Osteoblast (primary cell): Measurements from ENCODE around the gene MYO3B. TPM values are rescaled to one million over a fixed set of nuclear protein-coding genes. Genes with fewer than 3 reads are reported as not detected.

Experiments used
- DNase-seq: peaks from one replicate; pipeline ENCODE4 v3.0.0; 2011; ENCODE audit warnings: low spot score, mixed read lengths; ENCODE audit not compliant: insufficient read length; ENCODE audit errors: missing footprints
- H2AFZ ChIP-seq: 2 replicates; pipeline ENCODE4 v1.6.0; 2011; ENCODE audit warnings: mild to moderate bottlenecking, low read length
- H3K27ac ChIP-seq: 2 replicates; pipeline ENCODE4 v1.5.1; 2011; ENCODE audit warnings: mild to moderate bottlenecking, low read depth, low read length, moderate library complexity
- H3K27me3 ChIP-seq: 2 replicates; pipeline ENCODE4 v1.6.0; 2012; ENCODE audit warnings: mild to moderate bottlenecking, control low read depth, inconsistent platforms, low read length, moderate library complexity; ENCODE audit not compliant: insufficient read depth
- H3K36me3 ChIP-seq: 2 replicates; pipeline ENCODE4 v1.5.1; 2011; ENCODE audit warnings: mild to moderate bottlenecking, low read length, control low read depth, moderate library complexity; ENCODE audit not compliant: insufficient read depth
- H3K4me1 ChIP-seq: 2 replicates; pipeline ENCODE4 v1.5.1; 2011; ENCODE audit warnings: mild to moderate bottlenecking, low read length, control low read depth, moderate library complexity; ENCODE audit not compliant: insufficient read depth
- H3K4me2 ChIP-seq: 2 replicates; pipeline ENCODE4 v1.6.0; 2011; ENCODE audit warnings: mild to moderate bottlenecking, low read length; ENCODE audit not compliant: insufficient read depth
- H3K4me3 ChIP-seq: fragments of 200-600 bp; sonication (generic); 3 replicates; pipeline ENCODE4 v1.5.1; 2012; ENCODE audit warnings: mild to moderate bottlenecking, low read length, inconsistent platforms; ENCODE audit not compliant: insufficient read depth
- H3K79me2 ChIP-seq: 2 replicates; pipeline ENCODE4 v1.6.0; 2012; ENCODE audit warnings: mild to moderate bottlenecking, low read length, control low read depth, inconsistent platforms; ENCODE audit not compliant: insufficient read depth
- H3K9me3 ChIP-seq: 2 replicates; pipeline ENCODE4 v1.5.1; 2011; ENCODE audit warnings: low read depth, low read length, control low read depth
- H4K20me1 ChIP-seq: 2 replicates; pipeline ENCODE4 v1.6.0; 2012; ENCODE audit warnings: mild to moderate bottlenecking, low read length, control low read depth; ENCODE audit not compliant: insufficient read depth
- total RNA-seq: library from RNA; depleted of rRNA; stranded (reverse); fragments of >200 nt; gene quantifications from 2 replicates; pipeline ENCODE4 v1.2.3, GENCODE V29; 2012
- TF ChIP-seq, protein P1 (sequence below): IDR thresholded peaks from 2 replicates; pipeline ENCODE4 v1.5.1; 2011; ENCODE audit warnings: mild to moderate bottlenecking, low read depth, low read length, moderate library complexity; ENCODE audit errors: extremely low read depth

Gene MYO3B
- total RNA-seq, 1 donor, result 0.36 TPM

DNA sequence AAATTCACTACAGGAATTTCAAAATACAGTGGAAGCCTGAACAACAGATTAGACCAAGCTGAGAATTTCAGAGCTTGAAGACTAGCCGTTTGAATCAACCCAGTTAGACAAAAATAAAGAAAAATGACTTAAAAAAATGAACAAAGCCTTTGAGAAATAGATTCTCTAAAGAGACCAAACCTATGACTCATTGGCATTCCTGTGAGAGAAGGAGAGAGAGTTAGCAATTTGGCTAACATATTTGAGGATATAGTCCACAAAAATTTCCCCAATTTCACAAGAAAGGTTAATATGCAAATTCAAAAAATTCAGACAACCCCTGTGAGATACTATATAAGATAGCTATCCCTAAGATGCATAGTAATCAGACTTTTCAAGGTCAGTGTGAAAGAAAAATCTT lies 78.0 kb downstream of the MYO3B start:
- Histone ChIP-seq H3K4me1 (no peaks in the 10 kb centered on the region), H3K9me3 (no peaks in the 10 kb centered on the region), H3K4me3 (no peak overlapping the region), H3K4me2 (no peak overlapping the region), H3K27me3 (no peaks in the 10 kb centered on the region), H2AFZ (no peak overlapping the region), H3K27ac (no peak overlapping the region), H3K79me2 (no peaks in the 10 kb centered on the region), H3K36me3 (no peaks in the 10 kb centered on the region), H4K20me1 (no peaks in the 10 kb centered on the region)
- no peak for DNase-seq
- TF ChIP-seq, protein P1, sequence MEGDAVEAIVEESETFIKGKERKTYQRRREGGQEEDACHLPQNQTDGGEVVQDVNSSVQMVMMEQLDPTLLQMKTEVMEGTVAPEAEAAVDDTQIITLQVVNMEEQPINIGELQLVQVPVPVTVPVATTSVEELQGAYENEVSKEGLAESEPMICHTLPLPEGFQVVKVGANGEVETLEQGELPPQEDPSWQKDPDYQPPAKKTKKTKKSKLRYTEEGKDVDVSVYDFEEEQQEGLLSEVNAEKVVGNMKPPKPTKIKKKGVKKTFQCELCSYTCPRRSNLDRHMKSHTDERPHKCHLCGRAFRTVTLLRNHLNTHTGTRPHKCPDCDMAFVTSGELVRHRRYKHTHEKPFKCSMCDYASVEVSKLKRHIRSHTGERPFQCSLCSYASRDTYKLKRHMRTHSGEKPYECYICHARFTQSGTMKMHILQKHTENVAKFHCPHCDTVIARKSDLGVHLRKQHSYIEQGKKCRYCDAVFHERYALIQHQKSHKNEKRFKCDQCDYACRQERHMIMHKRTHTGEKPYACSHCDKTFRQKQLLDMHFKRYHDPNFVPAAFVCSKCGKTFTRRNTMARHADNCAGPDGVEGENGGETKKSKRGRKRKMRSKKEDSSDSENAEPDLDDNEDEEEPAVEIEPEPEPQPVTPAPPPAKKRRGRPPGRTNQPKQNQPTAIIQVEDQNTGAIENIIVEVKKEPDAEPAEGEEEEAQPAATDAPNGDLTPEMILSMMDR, result no peak

DNA sequence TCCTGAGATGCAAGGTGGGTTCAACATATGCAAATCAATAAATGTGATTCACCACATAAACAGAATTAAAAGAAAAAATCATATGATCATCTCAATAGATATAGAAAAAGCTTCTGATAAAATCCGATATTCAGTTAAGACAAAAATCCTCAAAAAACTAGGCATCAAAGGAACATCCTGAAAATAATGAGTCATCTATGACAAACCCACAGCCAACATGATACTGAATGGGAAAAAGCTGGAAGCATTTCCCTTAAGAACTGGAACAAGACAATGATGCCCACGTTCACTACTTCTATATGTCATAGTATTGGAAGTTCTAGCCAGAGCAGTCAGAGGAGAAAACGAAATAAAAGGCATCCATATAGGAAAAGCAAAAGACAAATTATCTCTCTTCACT lies 80.4 kb downstream of the MYO3B start:
- no peak overlapping the region for H3K4me3 ChIP-seq
- H3K27me3 ChIP-seq, result no peaks in the 10 kb centered on the region
- no peaks in the 10 kb centered on the region for H3K9me3 ChIP-seq
- H3K27ac ChIP-seq, result no peak overlapping the region
- no peaks in the 10 kb centered on the region for H3K36me3 ChIP-seq
- DNase-seq, result no peak
- no peak overlapping the region for H3K4me2 ChIP-seq
- no peaks in the 10 kb centered on the region for H4K20me1 ChIP-seq
- no peaks in the 10 kb centered on the region for H3K79me2 ChIP-seq
- TF ChIP-seq, protein P1, result no peak
- H2AFZ ChIP-seq, result no peak overlapping the region
- no peaks in the 10 kb centered on the region for H3K4me1 ChIP-seq

DNA sequence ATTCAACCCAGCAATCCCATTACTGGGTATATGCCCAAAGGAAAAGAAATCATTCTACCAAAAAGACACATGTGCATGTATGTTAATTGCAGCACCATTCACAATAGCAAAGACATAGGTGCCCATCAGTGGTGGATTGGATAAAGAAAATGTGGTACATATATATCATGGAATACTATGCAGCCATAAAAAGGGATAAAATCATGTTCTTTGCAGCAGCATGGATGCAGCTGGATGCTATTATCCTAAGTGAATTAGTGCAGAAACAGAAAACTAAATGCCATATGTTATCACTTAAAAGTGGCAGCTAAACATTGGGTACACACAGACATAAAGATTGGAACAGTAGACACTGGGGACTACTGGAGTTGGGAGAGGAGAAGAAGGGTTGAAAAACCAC lies 82.2 kb downstream of the MYO3B start:
- TF ChIP-seq, protein P1, result no peak
- H2AFZ ChIP-seq, result no peak overlapping the region
- no peaks in the 10 kb centered on the region for H4K20me1 ChIP-seq
- no peaks in the 10 kb centered on the region for H3K36me3 ChIP-seq
- no peaks in the 10 kb centered on the region for H3K4me1 ChIP-seq
- H3K27ac ChIP-seq, result no peak overlapping the region
- H3K9me3 ChIP-seq, result no peaks in the 10 kb centered on the region
- DNase-seq, result no peak
- H3K4me3 ChIP-seq, result no peak overlapping the region
- no peaks in the 10 kb centered on the region for H3K79me2 ChIP-seq
- H3K4me2 ChIP-seq, result no peak overlapping the region
- no peaks in the 10 kb centered on the region for H3K27me3 ChIP-seq

DNA sequence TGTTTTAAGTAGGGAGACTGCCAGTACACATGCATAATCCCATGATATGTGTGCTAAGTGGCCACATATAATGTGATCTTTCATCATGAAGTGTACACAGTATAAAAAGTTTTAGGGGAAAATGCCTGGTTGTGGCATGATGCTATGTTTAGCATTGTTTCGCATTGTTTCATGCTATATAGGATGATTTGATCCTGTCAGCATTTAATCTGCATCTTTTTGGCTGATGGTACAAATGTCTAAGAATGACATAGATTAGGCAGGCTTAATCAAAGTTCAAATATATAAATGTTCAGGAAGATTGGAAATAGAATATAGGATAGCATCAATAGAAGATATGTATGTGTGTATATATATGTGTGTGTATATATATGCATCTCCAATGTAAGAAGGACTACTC lies 83.6 kb downstream of the MYO3B start:
- Histone ChIP-seq H3K4me2 (no peak overlapping the region), H3K9me3 (no peaks in the 10 kb centered on the region), H3K4me1 (no peaks in the 10 kb centered on the region), H2AFZ (no peak overlapping the region), H3K4me3 (no peak overlapping the region), H3K27ac (no peak overlapping the region), H4K20me1 (no peaks in the 10 kb centered on the region), H3K27me3 (no peaks in the 10 kb centered on the region), H3K79me2 (no peaks in the 10 kb centered on the region), H3K36me3 (no peaks in the 10 kb centered on the region)
- TF ChIP-seq, protein P1, result no peak
- no peak for DNase-seq
